WI38 (cell line): ENCODE measurements around the gene OLA1.

Experiments
- H3K4me3 ChIP-seq: 2 replicates; pipeline ENCODE4 v1.5.1; 2011; ENCODE audit warnings: low read depth, mild to moderate bottlenecking, control low read depth, low read length
- TF ChIP-seq, protein P1 (sequence below): IDR thresholded peaks from 2 replicates; pipeline ENCODE4 v1.5.1; 2012; ENCODE audit warnings: low read depth, mild to moderate bottlenecking, control low read depth, low read length

The OLA1 gene

DNA sequence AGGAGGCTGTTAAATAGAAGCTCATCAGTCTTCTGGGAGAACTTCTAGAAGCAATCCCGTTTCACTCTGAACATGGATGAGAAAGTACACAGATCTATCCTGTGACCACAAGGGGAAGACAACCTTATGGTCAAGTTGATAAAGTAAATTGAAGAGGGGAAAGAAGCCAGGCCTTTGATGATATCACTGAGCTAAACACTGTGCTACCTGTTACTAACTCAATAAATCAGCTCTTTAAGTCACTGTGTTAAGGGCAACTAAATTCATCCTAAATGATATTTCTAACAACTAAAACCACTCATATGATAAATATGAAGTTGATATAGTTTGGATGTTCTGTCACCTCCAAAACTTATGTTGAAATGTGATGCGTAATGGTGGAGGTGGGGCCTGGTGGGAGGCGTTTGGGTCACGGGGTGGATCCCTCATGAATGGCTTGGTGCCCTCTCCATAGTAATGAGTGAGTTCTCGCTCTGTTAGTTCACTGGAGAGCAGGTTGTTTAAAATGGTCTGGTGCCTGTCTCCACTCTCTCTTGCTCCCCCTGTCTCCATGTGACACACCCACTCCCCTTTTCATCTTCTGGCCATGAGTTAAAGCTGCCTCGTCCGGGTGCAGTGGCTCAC lies 23.6 kb downstream of the OLA1 start:
- TF ChIP-seq, protein P1, sequence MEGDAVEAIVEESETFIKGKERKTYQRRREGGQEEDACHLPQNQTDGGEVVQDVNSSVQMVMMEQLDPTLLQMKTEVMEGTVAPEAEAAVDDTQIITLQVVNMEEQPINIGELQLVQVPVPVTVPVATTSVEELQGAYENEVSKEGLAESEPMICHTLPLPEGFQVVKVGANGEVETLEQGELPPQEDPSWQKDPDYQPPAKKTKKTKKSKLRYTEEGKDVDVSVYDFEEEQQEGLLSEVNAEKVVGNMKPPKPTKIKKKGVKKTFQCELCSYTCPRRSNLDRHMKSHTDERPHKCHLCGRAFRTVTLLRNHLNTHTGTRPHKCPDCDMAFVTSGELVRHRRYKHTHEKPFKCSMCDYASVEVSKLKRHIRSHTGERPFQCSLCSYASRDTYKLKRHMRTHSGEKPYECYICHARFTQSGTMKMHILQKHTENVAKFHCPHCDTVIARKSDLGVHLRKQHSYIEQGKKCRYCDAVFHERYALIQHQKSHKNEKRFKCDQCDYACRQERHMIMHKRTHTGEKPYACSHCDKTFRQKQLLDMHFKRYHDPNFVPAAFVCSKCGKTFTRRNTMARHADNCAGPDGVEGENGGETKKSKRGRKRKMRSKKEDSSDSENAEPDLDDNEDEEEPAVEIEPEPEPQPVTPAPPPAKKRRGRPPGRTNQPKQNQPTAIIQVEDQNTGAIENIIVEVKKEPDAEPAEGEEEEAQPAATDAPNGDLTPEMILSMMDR, result no peak
- no peak overlapping the region for H3K4me3 ChIP-seq

DNA sequence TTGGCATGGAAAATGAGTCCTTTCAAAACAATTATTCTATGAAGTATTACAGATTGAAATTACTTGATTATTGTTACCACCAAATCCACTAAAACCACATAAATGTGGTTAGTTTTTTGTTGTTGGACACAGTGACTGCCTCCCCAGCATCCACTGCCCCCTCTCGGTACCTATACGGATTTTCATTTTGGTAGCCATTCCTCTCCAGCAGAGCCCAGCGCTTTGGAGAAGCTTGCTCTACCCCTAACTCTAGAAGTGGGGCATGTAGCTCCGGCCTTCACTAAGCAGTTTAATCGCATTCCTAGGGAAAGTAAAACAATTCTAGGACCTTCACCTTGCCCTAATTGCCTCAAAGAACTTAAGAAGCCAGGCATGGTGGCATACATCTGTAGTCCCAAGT lies 24.2 kb downstream of the OLA1 start:
- H3K4me3 ChIP-seq, result no peak overlapping the region
- TF ChIP-seq, protein P1, result no peak

DNA sequence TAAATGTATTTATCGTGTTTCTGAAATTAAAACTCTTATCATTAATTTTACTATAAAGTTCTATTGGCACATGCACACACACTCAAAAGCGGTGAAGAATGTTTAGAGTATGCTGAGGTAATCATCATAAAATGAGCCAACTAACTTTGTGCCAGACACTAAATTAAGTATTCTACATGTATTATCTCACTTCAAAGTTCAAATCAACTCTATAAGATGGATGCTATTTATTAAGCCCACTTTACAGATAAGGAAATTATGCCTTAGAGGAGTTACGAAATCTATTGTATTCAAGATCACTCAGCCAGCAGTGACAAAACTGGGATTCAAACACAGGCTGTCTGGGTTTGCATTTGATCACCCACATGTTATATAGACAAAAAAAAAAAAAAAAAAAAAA lies 24.9 kb downstream of the OLA1 start:
- TF ChIP-seq, protein P1, result no peak
- no peak overlapping the region for H3K4me3 ChIP-seq

DNA sequence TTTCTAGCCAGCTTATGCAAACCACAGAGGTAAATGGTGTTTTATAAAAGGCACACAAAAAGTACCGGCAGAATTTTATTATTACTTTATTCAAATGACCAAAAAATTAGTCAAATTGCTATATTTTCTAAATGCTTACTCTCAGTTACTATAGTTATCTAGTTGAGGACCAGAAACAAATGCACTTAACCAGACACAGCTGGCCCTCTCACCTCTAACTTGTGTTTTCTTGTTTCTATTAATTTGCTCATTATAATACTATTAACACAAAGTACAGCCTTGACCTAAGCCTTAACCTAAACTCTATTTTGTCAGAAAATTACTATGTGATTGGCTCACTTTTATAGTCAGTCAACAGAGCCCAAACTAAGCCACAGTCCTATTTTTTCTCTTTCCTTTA lies 26.2 kb downstream of the OLA1 start:
- TF ChIP-seq, protein P1, result no peak
- H3K4me3 ChIP-seq, result no peak overlapping the region

DNA sequence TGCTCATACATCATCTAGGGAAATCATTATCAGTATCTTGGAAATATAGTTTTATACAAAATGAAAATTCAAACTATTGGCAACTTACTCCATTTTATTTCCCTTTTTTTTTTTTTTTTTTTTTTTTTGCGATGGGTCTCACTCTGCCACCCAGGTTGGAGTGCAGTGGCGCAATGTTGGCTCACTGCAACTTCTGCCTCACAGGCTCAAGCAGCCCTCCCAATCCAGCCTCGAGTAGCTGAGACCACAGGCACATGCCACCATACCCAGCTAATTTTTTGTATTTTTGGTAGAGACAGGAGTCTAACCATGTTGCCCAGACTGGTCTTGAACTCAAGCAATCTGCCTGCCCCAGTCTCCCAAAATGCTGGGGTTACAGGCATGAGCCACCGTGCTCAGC lies 29.0 kb downstream of the OLA1 start:
- H3K4me3 ChIP-seq, result no peak overlapping the region
- TF ChIP-seq, protein P1, result no peak

DNA sequence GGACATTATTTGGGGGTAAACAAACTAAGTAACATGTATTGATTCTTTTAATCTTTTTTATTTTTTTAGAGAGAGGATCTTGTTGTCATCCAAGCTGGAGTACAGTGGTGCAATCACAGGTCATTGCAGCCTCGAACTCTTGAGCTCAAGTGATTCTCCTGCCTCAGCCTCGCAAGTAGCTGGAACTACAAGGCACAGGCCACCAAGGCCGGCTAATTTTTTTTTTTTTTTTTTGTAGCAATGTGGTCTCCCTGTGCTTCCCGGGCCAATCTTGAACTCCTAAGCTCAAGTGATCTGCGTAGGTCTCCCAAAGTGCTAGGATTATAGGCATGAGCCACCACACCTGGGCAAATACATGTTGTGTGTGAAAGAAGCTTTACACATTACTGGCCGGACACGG lies 29.6 kb downstream of the OLA1 start:
- TF ChIP-seq, protein P1, result no peak
- H3K4me3 ChIP-seq, result no peak overlapping the region

DNA sequence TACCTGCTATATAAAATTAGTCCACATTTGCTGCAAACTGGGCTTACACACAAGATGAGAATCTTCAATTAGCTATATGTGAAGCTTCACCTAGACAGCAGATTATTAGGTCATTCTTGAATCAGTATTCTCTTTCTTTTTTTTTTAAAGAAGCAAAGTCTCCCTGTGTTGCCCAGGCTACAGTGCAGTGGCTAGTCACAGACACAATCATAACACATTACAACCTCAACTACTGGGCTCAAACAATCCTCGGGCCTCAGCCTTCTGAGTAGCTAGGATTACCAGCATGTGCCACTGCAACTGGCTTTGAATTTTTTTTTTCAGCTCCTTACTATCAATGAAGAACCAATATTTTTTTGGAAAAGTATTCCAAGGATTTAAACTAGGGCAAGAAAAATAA lies 30.5 kb downstream of the OLA1 start:
- TF ChIP-seq, protein P1, result no peak
- no peak overlapping the region for H3K4me3 ChIP-seq
